Ishikawa (cell line): ENCODE results near the gene CTSD.

Experiments used
- CEBPB ChIP-seq: IDR thresholded peaks from 2 replicates; pipeline ENCODE4 v1.6.1; 2012
- CREB1 ChIP-seq: IDR thresholded peaks from 2 replicates; pipeline ENCODE4 v1.6.1; 2012; ENCODE audit warnings: low read depth
- EGR1 ChIP-seq: IDR thresholded peaks from 2 replicates; pipeline ENCODE4 v1.6.1; 2012
- EP300 ChIP-seq: IDR thresholded peaks from 2 replicates; pipeline ENCODE4 v1.6.1; 2012; ENCODE audit warnings: borderline replicate concordance
- FOXM1 ChIP-seq: IDR thresholded peaks from 2 replicates; pipeline ENCODE4 v1.6.1; 2012; ENCODE audit warnings: low read depth, borderline replicate concordance
- MAX ChIP-seq: IDR thresholded peaks from 2 replicates; pipeline ENCODE4 v1.6.1; 2012
- NFIC ChIP-seq: IDR thresholded peaks from 2 replicates; pipeline ENCODE4 v1.6.1; 2012
- RAD21 ChIP-seq: IDR thresholded peaks from 2 replicates; pipeline ENCODE4 v1.6.1; 2012; ENCODE audit warnings: low read depth
- REST ChIP-seq: IDR thresholded peaks from 2 replicates; pipeline ENCODE4 v1.6.1; 2012; ENCODE audit warnings: low read depth, mild to moderate bottlenecking
- TAF1 ChIP-seq: IDR thresholded peaks from 2 replicates; pipeline ENCODE4 v1.6.1; 2012; ENCODE audit warnings: low read depth, mild to moderate bottlenecking
- TCF12 ChIP-seq: IDR thresholded peaks from 2 replicates; pipeline ENCODE4 v1.6.1; 2012; ENCODE audit warnings: low read depth
- TEAD4 ChIP-seq: IDR thresholded peaks from 2 replicates; pipeline ENCODE4 v1.6.1; 2012
- YY1 ChIP-seq: IDR thresholded peaks from 2 replicates; pipeline ENCODE4 v1.6.1; 2012; ENCODE audit warnings: low read depth
- ZBTB7A ChIP-seq: IDR thresholded peaks from 2 replicates; pipeline ENCODE4 v1.6.1; 2012; ENCODE audit warnings: low read depth
- TF ChIP-seq, protein P1 (sequence below): IDR thresholded peaks from 2 replicates; pipeline ENCODE4 v1.6.1; 2012

The CTSD gene

GRCh38 chr11:1753929-1754305 is 9.8 kb downstream of the CTSD start:
- TF ChIP-seq TCF12 (no peak), EGR1 (no peak), CREB1 (no peak), TEAD4 (no peak), CEBPB (no peak), YY1 (no peak), MAX (no peak), ZBTB7A (no peak), TAF1 (no peak), REST (no peak)

GRCh38 chr11:1753229-1753928 is 10.3 kb downstream of the CTSD start:
- TF ChIP-seq EGR1: no peak
- TF ChIP-seq CREB1: no peak
- no peak for TF ChIP-seq EP300
- TF ChIP-seq, protein P1, sequence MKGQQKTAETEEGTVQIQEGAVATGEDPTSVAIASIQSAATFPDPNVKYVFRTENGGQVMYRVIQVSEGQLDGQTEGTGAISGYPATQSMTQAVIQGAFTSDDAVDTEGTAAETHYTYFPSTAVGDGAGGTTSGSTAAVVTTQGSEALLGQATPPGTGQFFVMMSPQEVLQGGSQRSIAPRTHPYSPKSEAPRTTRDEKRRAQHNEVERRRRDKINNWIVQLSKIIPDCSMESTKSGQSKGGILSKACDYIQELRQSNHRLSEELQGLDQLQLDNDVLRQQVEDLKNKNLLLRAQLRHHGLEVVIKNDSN: no peak

GRCh38 chr11:1752907-1753228 is 10.9 kb downstream of the CTSD start:
- TF ChIP-seq ZBTB7A: no peak
- no peak for TF ChIP-seq MAX
- no peak for TF ChIP-seq YY1
- no peak for TF ChIP-seq RAD21

GRCh38 chr11:1751999-1752906 is 11.5 kb downstream of the CTSD start:
- TF ChIP-seq EP300: no peak
- no peak for TF ChIP-seq NFIC
- no peak for TF ChIP-seq RAD21
- no peak for TF ChIP-seq EGR1
- no peak for TF ChIP-seq CREB1
- TF ChIP-seq YY1: no peak
- TF ChIP-seq, protein P1: no peak
- TF ChIP-seq TEAD4: no peak
- no peak for TF ChIP-seq REST
- TF ChIP-seq CEBPB: no peak
- TF ChIP-seq ZBTB7A: no peak
- no peak for TF ChIP-seq MAX
- no peak for TF ChIP-seq FOXM1
- no peak for TF ChIP-seq TCF12
- TF ChIP-seq TAF1: no peak

- TF ChIP-seq CEBPB: no peak
- TF ChIP-seq FOXM1: no peak
- TF ChIP-seq TCF12: no peak
- TF ChIP-seq CREB1: no peak
- TF ChIP-seq NFIC: no peak
- no peak for TF ChIP-seq TAF1
- no peak for TF ChIP-seq MAX
- TF ChIP-seq RAD21: no peak
- TF ChIP-seq TEAD4: no peak
- no peak for TF ChIP-seq REST
- TF ChIP-seq, protein P1: no peak
- no peak for TF ChIP-seq EP300
These were observed 12.2 kb downstream of the CTSD start for GRCh38 chr11:1751531-1751921.
